HG02840 (cell line): Measurements from ENCODE around the gene PKDCC.

Source experiments
- ATAC-seq: cut with Tn5 transposase; IDR thresholded peaks from one replicate; pipeline ENCODE4 v1.9.1; 2021; ENCODE audit warnings: mild to moderate bottlenecking, moderate library complexity, moderate number of reproducible peaks; ENCODE audit not compliant: unreplicated experiment, low FRiP score

The PKDCC gene, protein sequence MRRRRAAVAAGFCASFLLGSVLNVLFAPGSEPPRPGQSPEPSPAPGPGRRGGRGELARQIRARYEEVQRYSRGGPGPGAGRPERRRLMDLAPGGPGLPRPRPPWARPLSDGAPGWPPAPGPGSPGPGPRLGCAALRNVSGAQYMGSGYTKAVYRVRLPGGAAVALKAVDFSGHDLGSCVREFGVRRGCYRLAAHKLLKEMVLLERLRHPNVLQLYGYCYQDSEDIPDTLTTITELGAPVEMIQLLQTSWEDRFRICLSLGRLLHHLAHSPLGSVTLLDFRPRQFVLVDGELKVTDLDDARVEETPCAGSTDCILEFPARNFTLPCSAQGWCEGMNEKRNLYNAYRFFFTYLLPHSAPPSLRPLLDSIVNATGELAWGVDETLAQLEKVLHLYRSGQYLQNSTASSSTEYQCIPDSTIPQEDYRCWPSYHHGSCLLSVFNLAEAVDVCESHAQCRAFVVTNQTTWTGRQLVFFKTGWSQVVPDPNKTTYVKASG

DNA sequence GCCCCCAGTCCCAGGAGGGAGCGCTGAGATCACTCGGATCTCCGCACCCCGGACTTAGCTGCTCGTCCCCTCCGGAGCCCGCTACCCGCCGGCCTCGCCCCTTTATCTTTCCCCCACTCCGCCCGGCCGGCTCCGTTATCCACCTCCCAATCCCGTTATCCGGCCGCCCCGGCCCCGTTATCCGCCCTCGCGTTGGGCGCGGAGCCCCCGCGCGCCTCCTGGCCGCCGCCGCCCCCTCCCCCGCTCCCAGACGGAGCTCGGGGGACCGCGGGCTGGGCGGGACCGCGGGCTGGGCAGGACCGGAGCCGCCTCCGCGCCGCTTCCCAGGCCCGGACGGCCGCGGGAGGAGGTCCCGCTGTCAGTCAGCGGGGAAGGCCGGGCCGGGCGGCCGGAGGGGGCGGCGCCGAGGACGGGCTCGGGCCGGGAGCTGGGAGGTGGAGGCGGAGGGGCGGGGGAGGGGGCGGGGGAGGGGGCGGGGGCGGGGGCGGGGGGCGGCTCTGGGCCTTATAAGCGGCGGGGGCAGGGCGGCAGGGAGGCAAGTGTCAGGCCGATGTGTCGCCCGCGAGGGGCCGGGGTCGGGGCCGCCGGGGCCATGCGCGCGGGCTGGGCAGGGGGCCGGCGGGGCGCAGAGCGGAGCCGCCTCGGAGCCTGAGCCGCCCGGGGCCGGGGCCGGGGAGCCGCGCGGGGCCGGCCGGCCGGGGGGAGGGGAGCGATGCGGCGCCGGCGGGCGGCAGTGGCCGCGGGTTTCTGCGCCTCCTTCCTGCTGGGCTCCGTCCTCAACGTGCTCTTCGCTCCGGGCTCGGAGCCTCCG, at the start of gene PKDCC:
PKDCC (plus strand) TSS at position 534 of the 811 bp plus-strand sequence; CDS start at position 713, 179 bp downstream.
- no peak for ATAC-seq

DNA sequence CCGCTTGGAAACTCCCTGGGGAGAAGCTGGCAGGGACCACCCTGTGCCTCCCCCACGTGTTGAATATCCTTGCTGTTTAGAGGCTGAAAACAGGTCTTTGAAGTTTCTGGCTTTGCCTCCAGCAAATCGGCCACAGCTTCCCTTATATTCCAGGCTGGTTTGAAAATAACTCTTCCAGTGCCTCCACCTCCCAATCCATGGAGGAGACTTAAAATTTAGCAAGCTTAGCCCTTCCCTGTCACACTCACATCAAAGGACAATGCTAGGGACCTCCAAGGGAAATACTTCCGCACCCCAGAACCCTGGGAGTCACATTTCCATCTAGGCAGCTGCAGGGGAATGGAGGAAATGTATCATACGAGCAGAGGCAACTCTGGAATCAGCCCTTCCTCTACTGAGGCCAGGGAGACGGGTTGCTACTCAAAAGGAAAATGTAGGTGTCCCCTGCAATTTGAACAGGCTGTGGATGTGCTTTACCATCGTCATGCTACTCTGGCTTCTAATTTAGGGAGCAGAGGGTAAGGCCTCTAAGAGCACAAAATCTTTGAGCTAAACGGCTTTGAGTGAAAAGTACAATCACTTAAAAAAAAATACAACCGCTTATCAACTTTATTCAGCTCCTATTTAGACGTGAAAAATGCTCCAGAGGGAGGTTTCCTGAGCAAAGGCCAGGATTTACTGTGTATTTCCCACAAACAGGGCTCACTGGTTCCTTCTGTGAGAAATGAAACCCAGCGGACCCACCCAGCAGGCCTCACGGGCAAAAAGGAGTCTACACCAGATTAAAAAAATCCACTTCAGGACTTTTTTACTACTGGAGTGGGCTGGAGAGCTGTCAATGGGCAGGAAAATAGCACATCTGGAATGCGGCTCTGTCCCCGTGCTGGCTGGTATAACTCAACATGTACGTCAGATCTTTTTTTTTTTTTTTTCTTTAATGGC, 49.4 kb upstream of the PKDCC start:
- no peak for ATAC-seq

GRCh38 chr2:41999128-41999480, 48.7 kb upstream of the PKDCC start:
- no peak for ATAC-seq

DNA sequence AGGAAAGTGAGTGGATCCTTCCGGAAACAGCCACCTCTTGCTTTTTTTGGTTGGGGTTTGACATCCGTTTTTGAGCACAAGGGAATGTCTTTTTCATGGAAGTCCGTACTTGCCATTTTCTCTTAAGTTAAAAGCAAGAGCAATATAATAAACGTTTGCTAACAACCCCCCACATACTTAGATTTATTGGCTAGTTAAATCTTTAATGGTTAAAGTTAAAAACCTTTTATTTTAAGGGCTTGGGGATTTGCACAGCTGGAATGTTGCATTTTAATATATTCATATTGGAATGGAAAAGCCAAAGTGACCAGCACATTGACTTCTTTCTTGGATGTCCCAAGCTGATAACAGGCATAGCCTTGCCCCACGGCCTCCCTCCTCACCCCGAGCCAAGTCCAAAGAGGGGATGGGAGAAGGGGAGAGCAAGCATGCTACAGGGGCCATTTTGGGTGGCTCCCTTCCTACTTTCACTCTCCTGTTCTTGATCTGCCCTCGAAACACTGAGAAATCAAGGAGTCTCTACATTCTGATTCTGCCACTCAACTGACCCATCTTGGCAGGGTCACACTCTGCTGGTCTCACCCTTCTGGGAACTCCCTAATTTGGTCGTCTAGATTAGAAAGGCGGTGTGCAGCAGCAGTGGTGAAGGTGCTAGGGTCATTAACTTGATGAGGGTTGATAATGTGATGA, 48.1 kb upstream of the PKDCC start:
- no peak for ATAC-seq

DNA sequence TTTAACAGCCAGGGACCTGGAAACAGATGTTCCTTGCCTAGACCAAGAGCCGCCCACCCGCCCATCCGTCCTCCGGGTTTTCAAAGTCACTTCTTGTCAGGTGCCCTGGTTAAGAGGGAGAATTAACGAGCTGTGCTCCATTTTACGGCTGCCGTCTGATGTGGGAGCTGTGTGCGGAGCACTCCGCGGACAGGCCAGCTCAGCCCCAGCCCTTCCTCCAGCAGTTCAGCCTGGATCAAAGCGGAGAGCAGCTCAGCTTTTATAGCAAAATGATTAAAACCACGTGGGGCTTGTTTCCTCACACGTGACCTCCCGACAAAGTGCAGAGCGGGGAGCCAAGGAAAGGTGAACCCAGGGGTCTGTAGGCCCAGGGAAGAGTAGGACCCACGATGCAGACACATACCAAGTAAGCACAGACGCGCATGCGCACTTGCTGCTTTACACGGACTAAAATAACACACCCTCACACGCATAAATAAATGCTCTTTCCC, 46.1 kb upstream of the PKDCC start:
- no peak for ATAC-seq

DNA sequence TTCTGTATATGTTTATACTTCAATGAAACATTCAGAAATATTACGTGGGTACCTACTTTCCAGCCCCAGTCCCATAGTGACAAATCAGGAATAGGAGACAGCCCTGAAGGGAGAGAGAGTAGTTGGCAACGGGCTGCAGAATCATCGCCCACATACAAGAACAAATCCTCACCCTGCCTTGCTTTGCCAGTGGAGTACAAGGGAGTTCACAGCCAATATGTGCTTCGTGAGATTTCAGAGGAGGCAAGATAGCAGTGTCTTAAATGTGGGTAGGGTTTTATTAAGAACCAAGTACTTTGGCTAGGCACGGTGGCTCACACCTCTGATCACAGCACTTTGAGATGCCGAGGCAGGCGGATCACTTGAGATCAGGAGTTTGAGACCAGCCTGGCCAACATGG, 40.3 kb upstream of the PKDCC start:
- ATAC-seq: no peak

DNA sequence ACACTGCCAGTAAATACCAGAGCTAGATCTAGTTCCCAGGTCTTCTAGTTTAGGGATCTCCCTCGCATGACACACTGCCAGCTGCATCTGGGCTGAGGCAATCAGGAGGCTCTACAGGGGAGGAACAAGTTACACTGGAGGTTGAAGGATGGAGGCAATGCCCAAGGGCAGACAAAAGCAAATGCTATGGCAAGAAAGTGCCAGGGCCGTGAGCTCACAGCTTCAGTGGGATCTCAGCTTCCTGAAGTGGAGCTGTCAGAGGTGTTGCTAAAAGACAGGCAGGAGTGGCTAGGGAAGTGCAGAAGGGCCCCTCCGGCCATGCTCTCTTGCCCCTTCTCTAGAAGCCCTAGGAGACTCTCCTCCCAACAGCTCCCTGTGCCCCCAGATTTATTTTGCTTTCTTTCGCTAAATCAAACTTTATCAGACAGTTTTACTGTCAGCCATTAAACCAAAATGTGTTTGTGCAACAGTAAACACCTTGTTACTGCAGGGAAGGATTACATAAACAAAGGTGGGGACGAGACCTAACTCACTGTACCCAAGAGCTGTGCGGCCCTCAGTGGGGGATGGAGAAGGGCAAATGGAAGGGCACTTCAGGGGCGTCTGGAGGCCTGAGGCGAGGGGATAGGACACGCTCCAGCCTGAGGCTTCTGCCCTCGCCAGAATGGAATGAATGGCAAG, 39.4 kb upstream of the PKDCC start:
- ATAC-seq: no peak

GRCh38 chr2:42009657-42010580, 37.9 kb upstream of the PKDCC start:
- no peak for ATAC-seq

DNA sequence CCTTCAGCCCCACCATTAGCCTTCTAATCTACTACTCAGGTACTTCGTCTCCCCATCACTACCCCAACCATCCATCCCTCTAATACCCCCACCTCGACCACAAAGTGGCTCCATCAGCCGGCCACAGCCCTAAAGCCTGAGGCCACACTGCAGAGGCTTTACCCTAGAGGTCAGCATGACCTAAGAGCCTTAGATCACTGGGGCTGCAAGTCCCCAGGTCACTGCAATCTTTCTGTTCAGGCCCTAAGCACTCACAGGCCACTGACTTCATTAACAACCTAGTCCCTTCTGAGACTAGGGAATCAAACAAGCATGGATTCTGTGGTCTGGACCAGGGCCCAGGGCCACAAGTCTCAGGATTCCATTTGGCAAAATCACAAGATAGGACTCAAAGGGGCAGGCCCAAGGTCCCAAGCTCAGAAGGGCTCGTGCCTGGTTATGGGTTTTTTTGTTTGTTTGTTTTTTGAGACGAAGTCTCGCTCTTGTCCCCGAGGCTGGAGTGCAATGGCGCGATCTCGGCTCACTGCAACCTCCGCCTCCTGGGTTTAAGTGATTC, 37.0 kb upstream of the PKDCC start:
- no peak for ATAC-seq

GRCh38 chr2:42012137-42012536, 35.7 kb upstream of the PKDCC start:
- ATAC-seq: no peak

DNA sequence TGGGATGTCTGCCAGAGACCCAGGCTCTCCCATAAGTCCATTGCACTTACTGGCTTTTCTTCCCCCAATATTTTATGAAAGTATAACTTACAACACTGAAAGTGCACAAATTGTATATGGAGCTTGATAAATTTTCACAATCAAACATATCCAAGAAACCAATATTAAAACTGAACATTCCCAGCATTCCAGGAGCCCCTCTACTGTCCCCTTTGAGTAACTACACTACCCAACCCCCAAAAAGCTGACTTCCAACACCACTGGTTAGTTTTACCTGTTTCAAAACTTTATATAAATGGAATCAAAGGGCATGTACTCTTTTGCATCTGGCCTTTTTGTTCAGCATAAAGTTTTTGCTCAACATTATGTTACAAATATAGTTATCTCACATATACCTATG, 35.2 kb upstream of the PKDCC start:
- no peak for ATAC-seq

DNA sequence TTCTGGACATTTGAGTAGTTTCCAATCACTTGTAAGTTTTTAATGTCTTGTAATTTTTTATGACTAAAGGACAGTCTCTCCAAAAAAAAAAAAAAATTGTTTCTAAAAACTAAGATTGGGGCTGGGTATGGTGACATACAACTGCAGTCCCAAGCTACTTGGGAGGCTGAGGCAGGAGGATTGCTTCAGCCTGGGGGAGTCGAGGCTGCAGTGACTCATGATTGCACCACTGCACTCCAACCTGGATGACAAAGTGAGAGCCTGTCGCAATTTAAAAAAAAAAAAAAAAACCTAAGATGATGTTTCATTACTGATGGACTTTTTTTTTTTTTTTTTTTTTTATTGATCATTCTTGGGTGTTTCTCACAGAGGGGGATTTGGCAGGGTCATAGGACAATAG, 34.4 kb upstream of the PKDCC start:
- no peak for ATAC-seq

DNA sequence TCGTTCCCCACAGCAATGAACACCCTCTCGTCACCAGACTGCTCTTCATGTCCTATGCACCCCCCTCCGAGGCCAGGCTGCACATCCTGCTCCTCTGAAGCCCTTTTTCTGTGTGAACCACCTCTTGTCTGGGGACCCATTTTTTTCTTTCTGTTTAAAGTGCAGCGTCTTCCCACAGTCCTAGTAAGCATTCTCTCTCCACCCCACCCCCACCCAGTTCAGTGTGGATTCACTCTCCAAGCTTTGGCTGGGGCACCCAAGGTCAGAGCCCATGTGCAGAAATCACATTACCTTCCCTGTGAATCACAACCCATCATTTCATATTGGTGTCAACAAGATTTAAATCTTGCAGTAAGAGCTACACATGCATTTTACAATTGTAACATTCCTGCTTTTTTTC, 26.4 kb upstream of the PKDCC start:
- no peak for ATAC-seq

DNA sequence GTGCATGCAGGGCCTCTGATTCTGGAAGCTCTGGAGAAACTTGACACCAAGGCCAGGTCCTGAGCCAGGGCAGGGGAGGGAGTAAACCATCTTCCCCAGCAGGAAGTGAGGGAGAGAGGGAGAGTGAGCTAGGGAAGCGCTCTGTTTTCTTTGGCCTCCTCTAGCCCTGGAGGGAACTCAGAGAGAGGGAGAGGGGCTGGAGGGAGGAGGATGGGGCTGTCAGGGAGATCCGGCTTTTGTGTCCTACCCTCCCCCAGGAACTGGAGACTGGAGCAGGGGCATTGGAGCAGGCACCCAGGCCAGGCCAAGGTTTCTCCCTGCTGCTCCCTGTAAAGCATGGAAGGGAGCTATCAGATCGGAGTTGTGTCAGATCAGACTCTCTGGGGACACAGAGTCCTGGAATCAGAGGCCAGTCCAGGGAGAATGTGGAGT, 22.7 kb upstream of the PKDCC start:
- ATAC-seq: no peak

DNA sequence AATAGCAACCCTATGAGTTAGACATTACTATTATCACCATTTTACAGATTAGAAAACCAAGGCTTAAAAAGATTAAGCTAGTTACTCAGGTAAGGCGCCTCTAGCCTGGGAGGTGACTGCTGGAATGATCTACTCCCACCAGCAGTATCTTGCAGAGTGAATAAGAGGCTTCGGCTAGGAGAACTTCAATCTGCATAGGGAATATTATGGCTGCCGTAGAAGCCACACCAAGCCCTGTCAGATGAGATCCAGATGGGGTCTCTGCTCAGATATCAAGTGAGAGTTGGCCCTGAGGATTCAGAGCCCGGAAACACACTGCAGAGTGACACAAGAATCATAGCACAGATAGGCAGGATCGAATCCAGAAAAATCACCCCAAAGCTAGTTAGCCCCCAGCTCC, 21.5 kb upstream of the PKDCC start:
- ATAC-seq: no peak

GRCh38 chr2:42028571-42029148, 19.2 kb upstream of the PKDCC start:
- ATAC-seq: peak; percentile 49

GRCh38 chr2:42029171-42029570, 18.6 kb upstream of the PKDCC start:
- ATAC-seq: no peak
